NCI-H69 (cell line): ENCODE data around the gene CABYR.
A peak's percentile ranks its signal among the peaks of the same experiment; 100 is the strongest.

Source experiments
- DNase-seq: peaks from one replicate; lab custom pipeline; 2025; lab: John Stamatoyannopoulos, UW

CABYR gene

GRCh38 chr18:24189664-24190346 lies 50.9 kb downstream of the CABYR start:
- no peak for DNase-seq

DNA sequence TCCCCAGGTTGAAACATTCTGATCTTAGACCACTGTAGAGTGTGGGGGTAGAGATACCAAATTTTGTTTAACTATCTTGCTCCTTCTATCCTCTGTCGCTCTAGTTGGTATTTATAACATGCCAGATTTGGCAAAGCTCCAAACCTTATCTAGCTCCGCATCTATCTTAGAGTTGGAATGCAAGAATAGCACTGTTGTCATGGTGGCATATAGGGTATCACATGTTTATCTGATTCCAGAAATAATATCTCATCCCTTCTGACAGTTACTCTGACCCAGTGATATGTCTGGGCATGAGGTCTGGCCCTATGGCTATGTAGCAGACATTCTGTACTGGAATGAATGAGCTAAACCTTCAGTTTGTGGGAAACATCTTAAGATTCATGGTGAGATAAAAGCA lies 51.7 kb downstream of the CABYR start:
- DNase-seq = no peak

GRCh38 chr18:24195296-24196053 lies 56.6 kb downstream of the CABYR start:
- no peak for DNase-seq

DNA sequence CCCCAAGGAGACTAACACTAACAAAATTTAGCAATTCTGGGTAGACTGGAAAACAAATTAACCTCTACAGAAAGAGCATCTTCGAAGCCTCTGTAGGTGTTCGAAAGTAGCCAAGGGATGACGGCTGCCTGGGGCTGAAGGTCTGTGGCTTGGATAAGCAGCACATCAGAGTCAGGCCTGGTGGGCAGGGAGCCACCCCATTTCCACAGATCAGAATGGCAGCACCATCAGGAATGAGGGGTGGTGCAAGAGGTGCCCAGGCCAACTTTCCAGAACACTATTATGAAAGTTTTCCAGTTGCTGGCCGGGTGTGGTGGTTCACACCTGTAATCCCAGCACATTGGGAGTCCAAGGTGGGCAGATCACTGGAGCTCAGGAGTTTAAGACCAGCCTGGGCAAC lies 57.9 kb downstream of the CABYR start:
- no peak for DNase-seq

GRCh38 chr18:24197412-24197811 lies 58.5 kb downstream of the CABYR start:
- DNase-seq = no peak

GRCh38 chr18:24198461-24198860 lies 59.6 kb downstream of the CABYR start:
- DNase-seq = no peak

- DNase-seq = no peak
These were observed 60.6 kb downstream of the CABYR start for GRCh38 chr18:24199372-24199962.

GRCh38 chr18:24200494-24201290 lies 61.8 kb downstream of the CABYR start:
- no peak for DNase-seq

DNA sequence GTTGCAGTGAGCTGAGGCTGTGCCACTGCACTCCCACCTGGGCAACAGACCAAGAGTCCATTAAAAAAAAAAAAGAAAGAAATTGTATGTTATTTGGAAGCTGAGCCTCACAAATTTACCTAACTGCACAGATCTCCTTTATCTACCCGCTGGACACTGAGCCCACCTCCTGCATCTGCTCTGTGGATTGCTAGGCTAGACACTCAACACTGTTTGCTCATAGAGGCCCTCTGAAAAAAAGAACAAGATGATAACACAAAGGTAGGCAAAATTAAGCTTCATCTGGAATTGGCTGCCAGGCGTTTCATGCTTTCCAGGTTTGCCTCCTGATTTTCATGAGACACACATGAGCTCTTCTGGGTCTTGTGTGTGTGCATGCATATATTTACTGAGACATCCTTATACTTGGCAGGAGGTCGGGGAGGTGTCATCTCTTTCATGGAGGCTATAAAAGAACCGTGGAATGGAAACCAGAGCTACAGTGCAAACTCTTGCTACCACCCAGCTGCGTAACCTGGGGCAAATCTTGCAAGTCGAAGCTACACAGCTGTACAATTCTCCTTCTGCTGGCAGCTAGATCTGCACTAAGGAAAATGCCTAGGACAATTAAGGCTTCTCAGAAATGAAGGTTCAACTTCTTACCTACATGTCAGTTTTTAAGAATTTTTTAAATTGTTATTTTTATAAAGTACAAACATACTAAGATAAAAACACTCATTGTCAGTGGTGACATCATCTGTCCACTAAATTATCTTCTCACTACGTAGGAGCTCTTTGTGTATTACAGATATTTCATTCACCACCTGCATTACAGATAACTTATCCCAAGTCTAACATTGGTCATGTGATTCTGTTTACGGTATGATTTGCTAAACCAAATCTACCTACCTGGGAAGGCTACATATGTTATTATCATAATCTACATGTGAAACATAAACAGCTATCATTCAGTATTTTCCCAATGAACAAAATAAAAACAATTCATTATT lies 63.1 kb downstream of the CABYR start:
- DNase-seq = peak; percentile 58

GRCh38 chr18:24204904-24205303 lies 66.0 kb downstream of the CABYR start:
- no peak for DNase-seq

- no peak for DNase-seq
These were observed 69.6 kb downstream of the CABYR start for GRCh38 chr18:24208270-24209035.

DNA sequence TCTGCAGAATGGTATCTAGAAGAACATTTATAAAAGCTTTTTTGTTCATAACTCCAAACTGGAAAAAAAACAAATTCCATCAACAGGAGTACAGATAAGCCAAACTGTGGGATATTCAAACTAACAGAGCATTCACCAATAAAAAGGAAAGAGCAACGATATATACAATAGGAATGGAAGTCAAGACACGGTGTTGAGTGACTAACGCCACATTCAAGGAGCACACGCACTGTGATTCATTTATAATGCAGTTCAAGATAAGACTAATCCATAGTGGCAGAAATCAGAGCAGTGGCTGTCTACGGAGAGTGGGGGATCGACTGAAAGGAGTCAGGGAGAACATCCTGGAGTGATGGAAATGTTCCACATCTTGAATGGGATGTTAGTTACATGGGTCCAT lies 70.7 kb downstream of the CABYR start:
- no peak for DNase-seq
